Right atrium auricular region (tissue), 2 donors: ENCODE measurements around the gene PLA2G6. TPM values are rescaled to one million over a fixed set of nuclear protein-coding genes. Genes with fewer than 3 reads are reported as not detected.
A peak's percentile ranks its signal among the peaks of the same experiment; 100 is the strongest.

Experiments
- DNase-seq: peaks from one replicate; pipeline ENCODE4 v3.0.0-alpha.2; 2019; ENCODE audit warnings: low spot score
- H3K27ac ChIP-seq, 2 donors: fragments of 200-600 bp; sonication (generic); 1 replicate in 1 of 2; 2 replicates in 1 of 2; pipeline ENCODE4 v1.5.1; 2016 to 2019
- H3K27me3 ChIP-seq, 2 donors: fragments of 200-600 bp; sonication (generic); one replicate each; pipeline versions ENCODE4 v1.5.1 to v1.6.0; 2017 to 2019
- H3K36me3 ChIP-seq: fragments of 200-600 bp; sonication (generic); one replicate; pipeline ENCODE4 v1.5.1; 2016
- H3K4me1 ChIP-seq, 2 donors: fragments of 200-600 bp; sonication (generic); one replicate each; pipeline versions ENCODE4 v1.5.1 to v1.6.0; 2017 to 2019
- H3K4me3 ChIP-seq, 2 donors: fragments of 200-600 bp; sonication (generic); 1 replicate in 1 of 2; 2 replicates in 1 of 2; pipeline ENCODE4 v1.5.1; 2017 to 2019; ENCODE audit warnings: mild to moderate bottlenecking in 1 of 2, moderate library complexity in 1 of 2
- H3K9me3 ChIP-seq, 2 donors: fragments of 200-600 bp; sonication (generic); one replicate each; pipeline ENCODE4 v1.5.1; 2019
- total RNA-seq, 2 donors: library from RNA; depleted of rRNA; stranded (reverse); fragments of >200 nt; gene quantifications; one replicate each; pipeline ENCODE4 v1.1.0, GENCODE V29; 2016
- TF ChIP-seq, protein P1 (sequence below), 2 donors: fragments of 200-600 bp; sonication (generic); IDR thresholded peaks; one replicate each; pipeline ENCODE4 v1.5.1; 2019; ENCODE audit warnings: antibody characterized with exemption in 2 of 2

Gene PLA2G6
- total RNA-seq, 2 donors from 2014 or later = 9.0 to 15.6 TPM

DNA sequence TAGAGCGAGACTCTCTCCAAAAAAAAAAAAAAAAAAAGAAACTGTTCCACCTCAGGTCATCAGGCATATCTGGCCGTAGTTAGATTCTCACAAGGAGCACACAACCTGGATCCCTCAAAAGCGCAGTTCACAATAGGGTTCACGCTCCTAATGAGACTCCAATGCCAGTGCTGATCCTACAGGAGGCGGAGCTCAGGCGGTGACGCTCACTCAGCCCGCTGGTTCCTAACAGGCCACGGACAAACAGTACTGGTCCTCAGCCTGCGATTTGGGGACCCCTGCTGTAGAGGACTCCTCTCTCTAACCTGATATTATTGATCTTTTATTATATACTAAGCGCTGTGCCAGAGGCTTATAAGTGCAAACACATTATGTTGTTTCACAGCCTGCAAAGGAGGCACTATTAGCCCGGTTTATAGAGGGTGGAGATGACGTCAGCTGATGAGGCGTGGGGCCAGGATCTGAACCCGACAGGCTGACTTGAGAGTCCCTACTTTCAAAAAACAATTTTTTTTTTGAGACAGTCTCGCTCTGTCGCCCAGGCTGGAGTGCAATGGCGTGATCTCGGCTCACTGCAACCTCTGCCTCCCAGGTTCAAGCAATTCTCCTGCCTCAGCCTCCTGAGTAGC is 15.3 kb upstream of the PLA2G6 start:
- Histone ChIP-seq H3K27me3 (no peaks in the 10 kb centered on the region), H3K9me3 (no peaks in the 10 kb centered on the region), H3K27ac (no peak overlapping the region), H3K36me3 (no peaks in the 10 kb centered on the region), H3K4me3 (no peak overlapping the region), H3K4me1 (peaks cover 0 to 16% of the 10 kb centered on the region in 2 donors)
- TF ChIP-seq, protein P1, sequence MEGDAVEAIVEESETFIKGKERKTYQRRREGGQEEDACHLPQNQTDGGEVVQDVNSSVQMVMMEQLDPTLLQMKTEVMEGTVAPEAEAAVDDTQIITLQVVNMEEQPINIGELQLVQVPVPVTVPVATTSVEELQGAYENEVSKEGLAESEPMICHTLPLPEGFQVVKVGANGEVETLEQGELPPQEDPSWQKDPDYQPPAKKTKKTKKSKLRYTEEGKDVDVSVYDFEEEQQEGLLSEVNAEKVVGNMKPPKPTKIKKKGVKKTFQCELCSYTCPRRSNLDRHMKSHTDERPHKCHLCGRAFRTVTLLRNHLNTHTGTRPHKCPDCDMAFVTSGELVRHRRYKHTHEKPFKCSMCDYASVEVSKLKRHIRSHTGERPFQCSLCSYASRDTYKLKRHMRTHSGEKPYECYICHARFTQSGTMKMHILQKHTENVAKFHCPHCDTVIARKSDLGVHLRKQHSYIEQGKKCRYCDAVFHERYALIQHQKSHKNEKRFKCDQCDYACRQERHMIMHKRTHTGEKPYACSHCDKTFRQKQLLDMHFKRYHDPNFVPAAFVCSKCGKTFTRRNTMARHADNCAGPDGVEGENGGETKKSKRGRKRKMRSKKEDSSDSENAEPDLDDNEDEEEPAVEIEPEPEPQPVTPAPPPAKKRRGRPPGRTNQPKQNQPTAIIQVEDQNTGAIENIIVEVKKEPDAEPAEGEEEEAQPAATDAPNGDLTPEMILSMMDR (IDR thresholded peaks at IDR 0.05) = no peak
- DNase-seq = peak; percentile 78

DNA sequence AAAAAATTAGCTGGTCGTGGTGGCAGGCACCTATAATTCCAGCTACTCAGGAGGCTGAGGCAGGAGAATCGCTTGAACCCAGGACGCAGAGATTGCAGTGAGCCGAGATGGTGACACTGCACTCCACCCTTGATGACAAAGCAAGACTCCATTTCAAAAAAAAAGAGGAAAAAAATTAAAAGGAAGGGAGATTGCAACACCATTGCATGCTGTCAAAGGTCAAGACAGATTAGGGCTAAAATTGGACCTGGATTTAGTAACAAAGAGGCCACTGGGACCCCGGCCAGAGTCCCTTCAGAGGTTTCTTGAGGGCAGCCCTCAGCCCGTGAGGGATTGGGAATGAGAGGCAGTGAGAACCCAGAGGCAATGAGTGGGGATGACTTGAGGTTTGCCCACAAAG is 11.9 kb upstream of the PLA2G6 start:
- DNase-seq = peak; percentile 85
- Histone ChIP-seq H3K4me1 (peaks cover 0 to 13% of the 10 kb centered on the region in 2 donors), H3K27me3 (no peaks in the 10 kb centered on the region), H3K27ac (no peak overlapping the region), H3K4me3 (no peak overlapping the region), H3K36me3 (no peaks in the 10 kb centered on the region), H3K9me3 (no peaks in the 10 kb centered on the region)
- TF ChIP-seq, protein P1 (IDR thresholded peaks at IDR 0.05) = no peak

DNA sequence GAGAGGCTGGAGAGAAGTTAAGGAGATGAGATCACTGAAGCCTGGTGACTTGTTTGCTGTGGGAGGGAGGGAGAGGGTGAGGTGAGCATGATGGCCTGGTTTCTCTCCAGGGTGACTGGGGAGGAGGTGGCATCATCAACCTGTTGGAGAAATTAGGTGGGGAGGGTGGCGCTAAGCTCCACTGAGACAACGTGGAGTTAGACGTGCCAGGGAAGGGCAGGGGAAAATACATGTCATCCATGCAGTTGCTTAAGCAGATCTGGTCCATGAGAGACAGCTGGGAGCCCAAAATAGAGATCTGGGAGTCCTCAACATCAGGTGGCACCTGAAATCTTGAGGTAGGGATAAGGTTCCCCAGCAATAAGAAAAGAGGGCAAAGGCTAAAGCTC is 10.8 kb upstream of the PLA2G6 start:
- Histone ChIP-seq H3K4me3 (no peak overlapping the region), H3K9me3 (no peaks in the 10 kb centered on the region), H3K27me3 (no peaks in the 10 kb centered on the region), H3K36me3 (no peaks in the 10 kb centered on the region), H3K27ac (no peak overlapping the region), H3K4me1 (peaks cover 0 to 13% of the 10 kb centered on the region in 2 donors)
- TF ChIP-seq, protein P1 (IDR thresholded peaks at IDR 0.05) = no peak
- no peak for DNase-seq

DNA sequence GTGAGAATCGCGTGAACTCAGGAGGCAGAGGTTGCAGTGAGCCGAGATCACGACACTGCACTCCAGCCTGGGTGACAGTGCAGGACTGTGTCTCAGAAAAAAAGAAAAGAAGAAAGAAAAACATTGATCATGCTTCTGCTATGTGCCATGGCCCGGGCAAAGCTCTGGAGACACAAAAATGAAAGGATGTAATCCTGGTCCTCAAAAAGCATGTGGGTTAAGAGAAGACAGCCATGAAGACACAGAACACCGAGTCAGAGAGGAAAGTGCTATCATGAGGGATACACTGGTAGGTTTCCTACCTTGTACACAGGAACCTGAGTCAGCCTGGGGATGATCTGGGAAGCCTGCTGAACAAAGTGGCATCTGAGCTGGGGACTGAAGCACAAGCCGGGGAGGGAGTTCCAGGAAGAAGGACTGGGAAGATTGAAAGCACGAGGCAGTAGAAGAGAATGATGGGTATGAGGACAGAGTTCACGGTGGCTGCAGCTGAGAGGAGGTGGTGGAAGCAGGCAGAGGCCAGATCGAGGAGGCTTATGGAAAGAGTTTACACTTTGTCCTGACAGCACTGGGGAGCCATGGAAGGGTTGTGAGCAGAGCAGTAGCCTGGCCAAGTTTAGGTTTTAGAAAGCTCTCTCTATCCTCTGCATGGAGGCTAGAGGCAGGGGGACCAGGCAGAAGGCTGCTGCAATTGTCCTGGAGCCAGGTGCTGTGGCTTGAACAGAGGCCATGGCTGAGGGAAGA is 10.3 kb upstream of the PLA2G6 start:
- Histone ChIP-seq H3K36me3 (no peaks in the 10 kb centered on the region), H3K27me3 (no peaks in the 10 kb centered on the region), H3K9me3 (no peaks in the 10 kb centered on the region), H3K27ac (no peak overlapping the region), H3K4me1 (peaks cover 0 to 13% of the 10 kb centered on the region in 2 donors), H3K4me3 (no peak overlapping the region)
- TF ChIP-seq, protein P1 (IDR thresholded peaks at IDR 0.05) = no peak
- no peak for DNase-seq

DNA sequence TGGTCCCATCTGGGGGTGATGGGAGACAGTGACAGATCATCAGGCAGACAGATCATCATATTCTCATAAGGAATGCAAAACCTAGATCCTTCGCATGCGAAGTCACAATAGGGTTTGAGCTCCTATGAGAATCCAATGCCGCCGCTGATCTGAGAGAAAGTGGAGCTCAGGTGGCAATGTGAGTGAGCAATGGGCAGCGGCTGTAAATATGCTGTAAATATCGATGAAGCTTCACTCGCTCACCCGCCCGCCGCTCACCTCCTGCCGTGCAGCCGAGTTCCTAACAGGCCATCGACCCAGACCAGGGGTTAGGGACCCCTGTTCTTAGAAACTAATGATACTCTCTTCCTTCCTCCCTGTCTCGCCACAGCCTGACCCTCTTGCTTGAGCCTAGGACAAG is 9.4 kb upstream of the PLA2G6 start:
- no peaks in the 10 kb centered on the region for H3K36me3 ChIP-seq
- peaks cover 0 to 13% of the 10 kb centered on the region in 2 donors for H3K4me1 ChIP-seq
- no peaks in the 10 kb centered on the region for H3K27me3 ChIP-seq
- no peak overlapping the region for H3K4me3 ChIP-seq
- H3K27ac ChIP-seq = no peak overlapping the region
- H3K9me3 ChIP-seq = no peaks in the 10 kb centered on the region
- DNase-seq = no peak
- TF ChIP-seq, protein P1 (IDR thresholded peaks at IDR 0.05) = no peak
